ENCODE data around the gene ANKMY1.

Gene ANKMY1

GRCh38 chr2:240503848-240504247, 53.9 kb downstream of the ANKMY1 start:
- no peak for DNase-seq (ENCODE audit: low read depth)

GRCh38 chr2:240503375-240503774, 54.4 kb downstream of the ANKMY1 start:
- DNase-seq (ENCODE audit: low read depth), result no peak

- no peak for DNase-seq (ENCODE audit: low read depth)
Observed at GRCh38 chr2:240502430-240503121, 55.2 kb downstream of the ANKMY1 start.

GRCh38 chr2:240502059-240502429, 55.7 kb downstream of the ANKMY1 start:
- no peak for DNase-seq (ENCODE audit: low read depth)

GRCh38 chr2:240501531-240501991, 56.2 kb downstream of the ANKMY1 start:
- no peak for DNase-seq (ENCODE audit: low read depth)

GRCh38 chr2:240500561-240501423, 57.0 kb downstream of the ANKMY1 start:
- DNase-seq (ENCODE audit: low read depth), result no peak

GRCh38 chr2:240499309-240500301, 58.2 kb downstream of the ANKMY1 start:
- no peak for DNase-seq (ENCODE audit: low read depth)

GRCh38 chr2:240498958-240499260, 58.9 kb downstream of the ANKMY1 start:
- DNase-seq (ENCODE audit: low read depth), result no peak

GRCh38 chr2:240498171-240498957, 59.4 kb downstream of the ANKMY1 start:
- no peak for DNase-seq (ENCODE audit: low read depth)

GRCh38 chr2:240497082-240497481, 60.7 kb downstream of the ANKMY1 start:
- peak; percentile 47 for DNase-seq (ENCODE audit: low read depth)

GRCh38 chr2:240494942-240495341, 62.8 kb downstream of the ANKMY1 start:
- peak; percentile 18 for DNase-seq (ENCODE audit: low read depth)

GRCh38 chr2:240494194-240494793, 63.5 kb downstream of the ANKMY1 start:
- DNase-seq (ENCODE audit: low read depth), result no peak

- DNase-seq (ENCODE audit: low read depth), result no peak
Observed at GRCh38 chr2:240491483-240491882, 66.3 kb downstream of the ANKMY1 start.

- no peak for DNase-seq (ENCODE audit: low read depth)
Observed at GRCh38 chr2:240482141-240482540, 75.6 kb downstream of the ANKMY1 start.

- DNase-seq (ENCODE audit: low read depth), result no peak
Observed at GRCh38 chr2:240481720-240482119, 76.1 kb downstream of the ANKMY1 start.

- DNase-seq (ENCODE audit: low read depth), result no peak
Observed at GRCh38 chr2:240480834-240481623, 76.8 kb downstream of the ANKMY1 start.

GRCh38 chr2:240479111-240479501, 78.7 kb downstream of the ANKMY1 start:
- DNase-seq (ENCODE audit: low read depth), result no peak

- no peak for DNase-seq (ENCODE audit: low read depth)
Observed at GRCh38 chr2:240478346-240479110, 79.3 kb downstream of the ANKMY1 start.

- DNase-seq (ENCODE audit: low read depth), result no peak
Observed at GRCh38 chr2:240477916-240478315, 79.9 kb downstream of the ANKMY1 start.

Data from ELR (cell line).